Measurements from ENCODE around the gene HELQ. TPM values are rescaled to one million over a fixed set of nuclear protein-coding genes. Genes with fewer than 3 reads are reported as not detected.

The HELQ gene
- total and polyA plus RNA-seq, 9 of the 15 experiments (the other 6 are each of a cell fraction or from before 2014, with no cell fraction given): 3.5 to 15.2 (median 11.9) TPM

GRCh38 chr4:83378419-83378818, 77.2 kb downstream of the HELQ start (continued):
- TF ChIP-seq, protein P1, sequence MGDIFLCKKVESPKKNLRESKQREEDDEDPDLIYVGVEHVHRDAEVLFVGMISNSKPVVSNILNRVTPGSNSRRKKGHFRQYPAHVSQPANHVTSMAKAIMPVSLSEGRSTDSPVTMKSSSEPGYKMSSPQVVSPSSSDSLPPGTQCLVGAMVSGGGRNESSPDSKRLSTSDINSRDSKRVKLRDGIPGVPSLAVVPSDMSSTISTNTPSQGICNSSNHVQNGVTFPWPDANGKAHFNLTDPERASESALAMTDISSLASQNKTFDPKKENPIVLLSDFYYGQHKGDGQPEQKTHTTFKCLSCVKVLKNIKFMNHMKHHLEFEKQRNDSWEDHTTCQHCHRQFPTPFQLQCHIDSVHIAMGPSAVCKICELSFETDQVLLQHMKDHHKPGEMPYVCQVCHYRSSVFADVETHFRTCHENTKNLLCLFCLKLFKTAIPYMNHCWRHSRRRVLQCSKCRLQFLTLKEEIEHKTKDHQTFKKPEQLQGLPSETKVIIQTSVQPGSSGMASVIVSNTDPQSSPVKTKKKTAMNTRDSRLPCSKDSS (IDR thresholded peaks at IDR 0.05; ENCODE audit: low read depth, partially characterized antibody): peak; percentile 42
- TF ChIP-seq ZNF76 (CRISPR knock-in tag; IDR thresholded peaks at IDR 0.05; ENCODE audit: borderline replicate concordance) (no peak), POLR2H (tag; IDR thresholded peaks at IDR 0.05; ENCODE audit: low read depth) (no peak), SMARCE1 (IDR thresholded peaks at IDR 0.05) (no peak), EWSR1 (IDR thresholded peaks at IDR 0.05; ENCODE audit: borderline replicate concordance, low read depth, partially characterized antibody) (no peak), ZNF184 (CRISPR knock-in tag; IDR thresholded peaks at IDR 0.05) (no peak), YY1 (IDR thresholded peaks at IDR 0.05; ENCODE audit: borderline replicate concordance in 1 of 3, control insufficient read depth in 1 of 3, extremely low read depth in 1 of 3, insufficient read depth in 3 of 3, insufficient read length in 1 of 3, insufficient replicate concordance in 2 of 3, low read depth in 1 of 3, low read length in 2 of 3) (peak in 1 of 3 experiments; percentile 36), CCNT2 (IDR thresholded peaks at IDR 0.05; ENCODE audit: borderline replicate concordance, extremely low read depth, insufficient read length, low read depth, low read length) (no peak), MAFG (tag; conservative IDR thresholded peaks at IDR 0.05) (peak; percentile 66), ZNF408 (CRISPR knock-in tag; IDR thresholded peaks at IDR 0.05; ENCODE audit: low read depth) (no peak), TRIM24 (IDR thresholded peaks at IDR 0.05) (peak in 1 of 2 experiments; percentile 41; a peak in 1 of 4 replicates), NRF1 (conservative IDR thresholded peaks at IDR 0.05 in 1 of 2, IDR thresholded peaks at IDR 0.05 in 1 of 2) (no peak), CHD1 (IDR thresholded peaks at IDR 0.05; ENCODE audit: low read length) (no peak), ZNF316 (IDR thresholded peaks at IDR 0.05) (peak; percentile 45; the same call in 1 of the 2 replicates), CREB1 (IDR thresholded peaks at IDR 0.05) (no peak), CREB1 (CRISPR knock-in tag; IDR thresholded peaks at IDR 0.05) (no peak), CBX1 (IDR thresholded peaks at IDR 0.05; ENCODE audit: low read depth) (peak; percentile 83; the same call in 1 of the 2 replicates), CBX5 (IDR thresholded peaks at IDR 0.05; ENCODE audit: borderline replicate concordance, low read depth) (peak; percentile 96), ZFP36 (IDR thresholded peaks at IDR 0.05; ENCODE audit: low read depth, low read length, partially characterized antibody) (peak; percentile 81), MED1 (CRISPR knock-in tag; IDR thresholded peaks at IDR 0.05; ENCODE audit: borderline replicate concordance) (no peak), HEY1 (CRISPR knock-in tag; IDR thresholded peaks at IDR 0.05; ENCODE audit: borderline replicate concordance) (no peak), LARP7 (IDR thresholded peaks at IDR 0.05) (no peak), POLR2A (conservative IDR thresholded peaks at IDR 0.05) (no peak)
- TF ChIP-seq, protein P2, sequence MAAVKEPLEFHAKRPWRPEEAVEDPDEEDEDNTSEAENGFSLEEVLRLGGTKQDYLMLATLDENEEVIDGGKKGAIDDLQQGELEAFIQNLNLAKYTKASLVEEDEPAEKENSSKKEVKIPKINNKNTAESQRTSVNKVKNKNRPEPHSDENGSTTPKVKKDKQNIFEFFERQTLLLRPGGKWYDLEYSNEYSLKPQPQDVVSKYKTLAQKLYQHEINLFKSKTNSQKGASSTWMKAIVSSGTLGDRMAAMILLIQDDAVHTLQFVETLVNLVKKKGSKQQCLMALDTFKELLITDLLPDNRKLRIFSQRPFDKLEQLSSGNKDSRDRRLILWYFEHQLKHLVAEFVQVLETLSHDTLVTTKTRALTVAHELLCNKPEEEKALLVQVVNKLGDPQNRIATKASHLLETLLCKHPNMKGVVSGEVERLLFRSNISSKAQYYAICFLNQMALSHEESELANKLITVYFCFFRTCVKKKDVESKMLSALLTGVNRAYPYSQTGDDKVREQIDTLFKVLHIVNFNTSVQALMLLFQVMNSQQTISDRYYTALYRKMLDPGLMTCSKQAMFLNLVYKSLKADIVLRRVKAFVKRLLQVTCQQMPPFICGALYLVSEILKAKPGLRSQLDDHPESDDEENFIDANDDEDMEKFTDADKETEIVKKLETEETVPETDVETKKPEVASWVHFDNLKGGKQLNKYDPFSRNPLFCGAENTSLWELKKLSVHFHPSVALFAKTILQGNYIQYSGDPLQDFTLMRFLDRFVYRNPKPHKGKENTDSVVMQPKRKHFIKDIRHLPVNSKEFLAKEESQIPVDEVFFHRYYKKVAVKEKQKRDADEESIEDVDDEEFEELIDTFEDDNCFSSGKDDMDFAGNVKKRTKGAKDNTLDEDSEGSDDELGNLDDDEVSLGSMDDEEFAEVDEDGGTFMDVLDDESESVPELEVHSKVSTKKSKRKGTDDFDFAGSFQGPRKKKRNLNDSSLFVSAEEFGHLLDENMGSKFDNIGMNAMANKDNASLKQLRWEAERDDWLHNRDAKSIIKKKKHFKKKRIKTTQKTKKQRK (IDR thresholded peaks at IDR 0.05; ENCODE audit: borderline replicate concordance, low read depth, low read length): peak; percentile 88
- TF ChIP-seq, protein P3, sequence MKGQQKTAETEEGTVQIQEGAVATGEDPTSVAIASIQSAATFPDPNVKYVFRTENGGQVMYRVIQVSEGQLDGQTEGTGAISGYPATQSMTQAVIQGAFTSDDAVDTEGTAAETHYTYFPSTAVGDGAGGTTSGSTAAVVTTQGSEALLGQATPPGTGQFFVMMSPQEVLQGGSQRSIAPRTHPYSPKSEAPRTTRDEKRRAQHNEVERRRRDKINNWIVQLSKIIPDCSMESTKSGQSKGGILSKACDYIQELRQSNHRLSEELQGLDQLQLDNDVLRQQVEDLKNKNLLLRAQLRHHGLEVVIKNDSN (CRISPR knock-in tag; IDR thresholded peaks at IDR 0.05): 0 out of 2 replicates have a peak, but pooled peaks have one; percentile 14

Measured in K562 (cell line).